GM21390 (cell line): ENCODE measurements around the gene ANKRD36.
"Not testable (repeated sequence)": the region's sequence is repeated elsewhere in the genome, so short reads cannot be mapped to it uniquely, and the experiment has no call there.

Experiments
- ATAC-seq: cut with Tn5 transposase; IDR thresholded peaks from one replicate; pipeline ENCODE4 v1.9.1; 2021; ENCODE audit not compliant: unreplicated experiment

The ANKRD36 gene

GRCh38 chr2:97113050-97113881 lies at the start of gene ANKRD36:
Gene ANKRD36, plus strand, starts transcription at chr2:97113153. Its CDS starts 587 bp downstream, at chr2:97113740.
- ATAC-seq: peak; percentile 91

- not testable (repeated sequence) for ATAC-seq
Observed at GRCh38 chr2:97066030-97066429, 46.9 kb upstream of the ANKRD36 start.

DNA sequence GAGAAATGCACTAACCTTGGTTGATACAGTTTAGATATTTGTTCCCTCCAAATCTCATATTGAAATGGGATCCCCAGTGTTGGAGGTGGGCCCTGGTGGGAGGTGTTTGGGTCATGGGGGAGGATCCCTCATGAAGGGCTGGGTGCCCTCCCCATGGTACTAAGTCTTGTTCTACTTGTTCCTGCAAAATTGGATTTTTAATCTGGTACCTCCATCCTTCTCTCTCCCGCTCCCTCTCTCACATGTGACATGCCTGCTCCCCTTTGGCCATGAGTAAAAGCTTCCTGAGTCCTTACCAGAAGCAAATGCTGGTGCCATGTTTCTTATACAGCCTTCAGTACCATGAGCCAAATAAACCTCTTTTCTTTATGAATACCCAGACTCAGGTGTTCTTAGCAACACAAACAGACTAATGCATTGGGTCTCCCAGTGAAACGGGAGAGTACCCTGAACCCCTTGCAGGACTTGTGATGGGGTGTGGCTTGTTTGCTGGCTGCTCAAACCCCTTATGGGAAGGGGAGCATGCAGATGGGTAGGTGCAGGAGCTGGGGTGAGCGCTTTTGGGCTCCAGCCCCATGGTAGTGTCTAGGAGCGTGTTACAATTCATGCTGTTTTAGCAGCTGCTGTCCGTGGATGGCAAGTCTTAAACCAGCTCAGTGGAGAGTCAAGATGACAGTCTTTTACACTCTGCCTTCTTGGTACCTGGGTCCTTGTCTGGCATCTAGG lies 45.5 kb upstream of the ANKRD36 start:
- no peak for ATAC-seq

- no peak for ATAC-seq
Observed at GRCh38 chr2:97068074-97068473, 44.9 kb upstream of the ANKRD36 start.

DNA sequence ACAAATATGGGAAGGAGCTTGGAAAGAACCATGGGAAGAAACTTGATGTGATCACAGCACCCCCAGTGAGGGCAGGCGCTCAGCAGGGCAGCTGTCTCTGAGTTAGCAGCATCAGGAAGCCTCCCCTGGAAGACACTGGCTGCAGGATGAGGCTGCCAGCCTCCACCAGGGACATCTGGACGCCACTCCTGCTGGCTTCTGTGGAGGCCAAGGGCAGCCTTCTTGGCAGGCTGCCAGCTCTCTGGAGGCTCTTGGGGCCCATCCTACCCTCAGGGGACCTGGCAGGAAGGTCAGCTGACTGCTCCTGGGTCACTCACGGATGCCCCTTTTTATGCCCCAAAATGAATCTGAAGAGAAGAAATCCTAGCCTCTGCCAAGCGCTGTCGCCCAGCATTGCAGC lies 44.2 kb upstream of the ANKRD36 start:
- not testable (repeated sequence) for ATAC-seq

GRCh38 chr2:97070915-97071314 lies 42.0 kb upstream of the ANKRD36 start:
- ATAC-seq: not testable (repeated sequence)

- ATAC-seq: not testable (repeated sequence)
Observed at GRCh38 chr2:97077213-97077612, 35.7 kb upstream of the ANKRD36 start.

- not testable (repeated sequence) for ATAC-seq
Observed at GRCh38 chr2:97080855-97081254, 32.1 kb upstream of the ANKRD36 start.

DNA sequence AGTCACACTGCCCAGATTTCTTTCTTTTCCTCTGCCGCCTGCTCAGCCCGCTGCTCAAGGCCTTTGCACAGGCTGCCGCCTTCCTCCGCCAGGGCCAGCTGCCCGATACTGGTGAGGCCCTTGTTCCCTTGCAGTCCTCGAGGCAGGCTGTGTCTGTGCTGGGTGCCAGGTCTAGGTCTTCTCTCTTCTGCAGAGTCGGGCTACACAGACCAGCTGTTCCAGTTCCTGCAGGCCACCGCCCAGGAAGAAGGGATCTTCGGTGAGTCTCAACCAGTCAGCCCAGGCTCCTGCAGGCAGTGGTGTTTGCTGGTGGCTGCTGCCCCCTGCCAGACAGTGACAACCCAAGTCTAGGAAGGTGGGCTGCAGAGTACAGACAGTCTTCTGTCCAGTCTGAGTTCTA lies 30.7 kb upstream of the ANKRD36 start:
- not testable (repeated sequence) for ATAC-seq

- not testable (repeated sequence) for ATAC-seq
Observed at GRCh38 chr2:97083516-97083915, 29.4 kb upstream of the ANKRD36 start.

- not testable (repeated sequence) for ATAC-seq
Observed at GRCh38 chr2:97085093-97085492, 27.9 kb upstream of the ANKRD36 start.

DNA sequence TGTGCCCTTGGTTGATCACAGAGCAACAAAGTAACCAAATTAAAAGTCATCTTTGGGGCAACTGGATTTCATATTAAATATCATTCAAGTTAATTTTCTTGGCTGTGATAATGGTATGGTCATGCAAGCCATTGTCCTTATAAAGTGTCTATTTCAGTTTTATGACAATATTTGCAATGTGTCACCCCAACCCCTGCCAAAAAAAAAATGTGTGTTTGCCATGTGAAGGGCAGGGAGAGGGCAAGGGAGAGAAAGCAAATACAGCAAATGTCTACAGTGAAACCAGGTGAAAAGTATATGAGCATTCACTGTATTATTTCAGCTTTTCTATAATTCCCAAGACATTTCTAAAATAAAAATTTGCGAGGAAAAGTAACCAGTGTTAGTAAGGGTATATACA lies 24.2 kb upstream of the ANKRD36 start:
- not testable (repeated sequence) for ATAC-seq

GRCh38 chr2:97092946-97093345 lies 20.0 kb upstream of the ANKRD36 start:
- ATAC-seq: not testable (repeated sequence)

DNA sequence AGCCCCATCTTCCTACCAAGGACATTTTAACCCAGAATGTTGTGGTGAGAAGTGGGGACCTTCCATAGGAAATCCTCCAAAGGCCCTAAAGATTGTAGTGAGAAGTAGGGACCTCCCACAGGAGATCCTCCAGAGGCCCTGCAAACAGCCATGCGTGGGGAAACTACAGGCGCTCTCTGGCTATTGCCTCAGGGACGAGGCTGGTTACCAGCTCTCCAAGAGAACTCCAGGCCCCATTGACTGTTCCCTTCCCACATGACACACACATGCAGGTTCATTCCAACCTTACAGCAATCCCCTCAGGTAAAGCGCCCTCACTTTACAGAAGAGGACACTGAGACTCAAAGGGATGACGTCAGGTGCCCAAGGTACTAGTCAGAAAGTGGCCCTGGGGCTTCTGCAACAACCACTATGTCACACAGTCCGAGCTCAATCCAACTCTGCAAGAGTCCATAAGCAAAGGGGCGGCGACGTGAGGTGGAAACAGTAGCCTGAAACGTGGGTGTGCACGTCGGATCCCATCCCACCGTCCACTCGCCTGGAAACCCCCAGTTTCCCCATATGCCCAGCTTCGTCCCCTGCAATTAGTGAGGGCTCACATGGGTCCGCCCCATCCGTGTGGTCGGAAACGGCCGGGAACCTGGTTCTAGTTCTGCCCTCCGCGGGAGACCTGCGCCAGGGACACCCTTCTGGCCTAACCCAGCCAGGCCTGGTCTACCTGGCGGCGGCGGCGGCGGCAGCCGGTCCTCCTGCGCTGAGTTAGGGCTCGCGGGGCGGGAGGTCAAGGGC lies 18.8 kb upstream of the ANKRD36 start:
- ATAC-seq: peak; percentile 40

- ATAC-seq: peak; percentile 85
Observed at GRCh38 chr2:97094772-97095611, 18.0 kb upstream of the ANKRD36 start, which contains the start of gene FAHD2B. Gene FAHD2B, minus strand, starts transcription at chr2:97094882. Its CDS starts 3,176 bp downstream, at chr2:97091706.

GRCh38 chr2:97095661-97096060 lies 17.3 kb upstream of the ANKRD36 start:
- no peak for ATAC-seq

GRCh38 chr2:97098786-97099372 lies 14.1 kb upstream of the ANKRD36 start:
- ATAC-seq: not testable (repeated sequence)

DNA sequence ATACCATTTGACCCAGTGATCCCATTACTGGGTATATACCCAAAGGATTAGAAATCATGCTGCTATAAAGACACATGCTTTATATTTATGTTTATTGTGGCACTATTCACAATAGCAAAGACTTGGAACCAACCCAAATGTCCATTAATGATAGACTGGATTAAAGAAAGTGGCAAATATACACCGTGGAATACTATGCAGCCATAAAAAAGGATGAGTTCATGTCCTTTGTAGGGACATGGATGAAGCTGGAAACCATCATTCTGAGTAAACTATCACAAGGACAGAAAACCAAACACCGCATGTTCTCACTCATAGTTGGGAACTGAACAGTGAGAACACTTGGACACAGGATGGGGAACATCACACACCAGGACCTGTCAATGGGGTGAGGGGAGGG lies 6.1 kb upstream of the ANKRD36 start:
- not testable (repeated sequence) for ATAC-seq

- not testable (repeated sequence) for ATAC-seq
Observed at GRCh38 chr2:97111246-97111645, 1.7 kb upstream of the ANKRD36 start.
